ENCODE results near the gene CSRNP2. TPM values are rescaled to one million over a fixed set of nuclear protein-coding genes. Genes with fewer than 3 reads are reported as not detected.

CSRNP2 gene
- total RNA-seq, 1 donor from 2014 or later = 112 TPM

DNA sequence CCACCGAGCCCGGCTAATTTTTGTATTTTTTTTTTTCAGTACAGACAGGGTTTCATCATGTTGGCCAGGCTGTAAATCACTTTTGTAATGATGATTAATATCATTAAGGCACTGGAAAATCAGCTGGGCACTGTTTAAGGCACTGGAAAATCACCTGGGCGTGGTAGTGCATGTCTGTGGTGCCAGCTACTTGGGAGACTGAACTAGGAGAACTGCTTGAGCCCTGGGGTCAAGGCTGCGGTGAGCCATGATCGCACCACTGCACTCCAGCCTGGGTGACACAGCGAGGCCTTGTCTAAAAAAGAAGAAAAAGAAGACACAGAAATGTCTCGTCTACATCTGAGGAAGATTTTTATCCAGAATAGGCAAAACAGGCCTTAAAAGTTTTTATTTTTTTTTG is 70.0 kb downstream of the CSRNP2 start:
- no peaks in the 10 kb centered on the region for H3K27me3 Mint-ChIP-seq (ENCODE audit: unreplicated experiment)
- H3K9me3 Mint-ChIP-seq (ENCODE audit: unreplicated experiment) = no peaks in the 10 kb centered on the region
- no peak overlapping the region for H3K4me3 Mint-ChIP-seq (ENCODE audit: unreplicated experiment)
- no peak overlapping the region for H3K27ac Mint-ChIP-seq (ENCODE audit: unreplicated experiment)
- TF ChIP-seq CTCF (IDR thresholded peaks at IDR 0.05; ENCODE audit: unreplicated experiment) = no peak
- H3K4me1 Mint-ChIP-seq (ENCODE audit: unreplicated experiment) = peaks cover 4% of the 10 kb centered on the region
- no peaks in the 10 kb centered on the region for H3K36me3 Mint-ChIP-seq (ENCODE audit: low read depth, unreplicated experiment)
- no peak for DNase-seq (ENCODE audit: low spot score)

DNA sequence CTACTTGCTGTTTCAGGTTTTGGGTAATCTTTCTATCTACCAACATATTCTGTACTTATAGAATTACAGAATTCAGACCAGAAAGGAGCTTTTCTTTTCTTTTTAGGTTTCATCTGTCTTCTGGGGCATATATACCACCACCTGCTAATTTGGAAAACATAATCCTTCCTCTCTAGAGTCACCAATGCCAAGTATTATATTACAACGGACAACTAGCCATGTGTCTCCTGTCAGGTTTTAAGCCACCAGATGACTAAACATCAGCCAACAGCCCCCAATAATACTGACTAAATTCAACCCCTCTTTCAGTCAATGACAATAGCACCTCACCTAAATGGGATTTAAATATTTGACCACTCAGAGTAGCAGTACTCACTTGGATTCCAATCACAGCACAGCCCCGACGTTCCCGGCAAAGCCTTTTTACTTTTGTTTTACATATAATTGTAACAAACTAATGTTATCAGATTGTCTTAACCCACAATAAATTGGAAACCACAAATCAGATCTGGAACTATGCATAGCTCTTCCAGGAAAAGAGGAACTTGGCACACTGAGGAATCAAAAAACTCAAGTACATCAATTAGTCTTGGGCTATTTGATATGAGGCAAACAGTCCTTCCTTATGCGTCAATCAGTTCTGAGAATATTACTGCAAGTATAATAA is 70.7 kb downstream of the CSRNP2 start:
- H3K36me3 Mint-ChIP-seq (ENCODE audit: low read depth, unreplicated experiment) = no peaks in the 10 kb centered on the region
- DNase-seq (ENCODE audit: low spot score) = no peak
- TF ChIP-seq CTCF (IDR thresholded peaks at IDR 0.05; ENCODE audit: unreplicated experiment) = no peak
- H3K4me1 Mint-ChIP-seq (ENCODE audit: unreplicated experiment) = peaks cover 4% of the 10 kb centered on the region
- no peak overlapping the region for H3K27ac Mint-ChIP-seq (ENCODE audit: unreplicated experiment)
- H3K4me3 Mint-ChIP-seq (ENCODE audit: unreplicated experiment) = no peak overlapping the region
- H3K9me3 Mint-ChIP-seq (ENCODE audit: unreplicated experiment) = no peaks in the 10 kb centered on the region
- no peaks in the 10 kb centered on the region for H3K27me3 Mint-ChIP-seq (ENCODE audit: unreplicated experiment)

GRCh38 chr12:51011955-51012354 is 71.4 kb downstream of the CSRNP2 start:
- Mint-ChIP-seq H3K36me3 (ENCODE audit: low read depth, unreplicated experiment) (no peaks in the 10 kb centered on the region), H3K4me3 (ENCODE audit: unreplicated experiment) (no peak overlapping the region), H3K9me3 (ENCODE audit: unreplicated experiment) (no peaks in the 10 kb centered on the region), H3K27ac (ENCODE audit: unreplicated experiment) (no peak overlapping the region), H3K4me1 (ENCODE audit: unreplicated experiment) (peaks cover 4% of the 10 kb centered on the region), H3K27me3 (ENCODE audit: unreplicated experiment) (no peaks in the 10 kb centered on the region)
- DNase-seq (ENCODE audit: low spot score) = no peak
- TF ChIP-seq CTCF (IDR thresholded peaks at IDR 0.05; ENCODE audit: unreplicated experiment) = no peak

Other genes with a start within 250 kb of the CSRNP2 start
- gene TMPRSS12, start 240.7 kb downstream of the CSRNP2 start, total RNA-seq (ENCODE audit: unreplicated experiment) = not detected
- not detected for gene HIGD1C, start 131.1 kb downstream of the CSRNP2 start, total RNA-seq (ENCODE audit: unreplicated experiment)
- gene SLC11A2, start 57.2 kb downstream of the CSRNP2 start, total RNA-seq (ENCODE audit: unreplicated experiment) = 47.3 TPM
- 32.8 TPM for gene LETMD1, start 35.3 kb downstream of the CSRNP2 start, total RNA-seq (ENCODE audit: unreplicated experiment)
- gene TFCP2, start 89.5 kb upstream of the CSRNP2 start, total RNA-seq (ENCODE audit: unreplicated experiment) = 29.5 TPM
- gene POU6F1, start 134.5 kb upstream of the CSRNP2 start, total RNA-seq (ENCODE audit: unreplicated experiment) = 10.8 TPM
- gene DAZAP2, start 155.2 kb upstream of the CSRNP2 start, total RNA-seq (ENCODE audit: unreplicated experiment) = 28.1 TPM
- gene SMAGP, start 186.8 kb upstream of the CSRNP2 start, total RNA-seq (ENCODE audit: unreplicated experiment) = 167 TPM
- not detected for gene BIN2, start 240.6 kb upstream of the CSRNP2 start, total RNA-seq (ENCODE audit: unreplicated experiment)